SH-SY5Y (cell line): Measurements from ENCODE around the gene TTN.

Experiments
- GATA2 ChIP-seq: IDR thresholded peaks from 2 replicates; pipeline ENCODE4 v1.6.1; 2011; ENCODE audit warnings: mild to moderate bottlenecking, low read depth, low read length
- GATA3 ChIP-seq: IDR thresholded peaks from 2 replicates; pipeline ENCODE4 v1.6.1; 2011; ENCODE audit warnings: low read depth, mild to moderate bottlenecking, low read length, moderate library complexity

GRCh38 chr2:178767094-178768060 is 39.8 kb downstream of the TTN start:
- TF ChIP-seq GATA3 (no peak), GATA2 (no peak)
